Mesenchymal stem cell (in vitro differentiated cells and primary cell): ENCODE measurements around the gene SNRPA.

Source experiments
- DNase-seq: peaks from one replicate; pipeline ENCODE4 v3.0.0-alpha.2; 2013
- H2AFZ ChIP-seq: one replicate; pipeline ENCODE4 v1.6.1; 2013; ENCODE audit warnings: low read depth, mild to moderate bottlenecking, control low read depth, inconsistent platforms, low read length, moderate library complexity
- H2AK5ac ChIP-seq: 2 replicates; pipeline ENCODE4 v1.6.1; 2013; ENCODE audit warnings: low read length, moderate library complexity, mild to moderate bottlenecking, inconsistent platforms; ENCODE audit not compliant: severe bottlenecking
- H2BK120ac ChIP-seq: one replicate; pipeline ENCODE4 v1.6.1; 2013; ENCODE audit warnings: low read depth, mild to moderate bottlenecking, inconsistent platforms, low read length, moderate library complexity
- H2BK12ac ChIP-seq, 2 experiments: one replicate each; pipeline ENCODE4 v1.6.1; 2013; ENCODE audit warnings: inconsistent platforms in 2 of 2, low read length in 2 of 2, mild to moderate bottlenecking in 2 of 2, moderate library complexity in 2 of 2, control low read depth in 1 of 2
- H2BK15ac ChIP-seq: one replicate; pipeline ENCODE4 v1.6.1; 2013; ENCODE audit warnings: mild to moderate bottlenecking, low read depth, inconsistent platforms; ENCODE audit not compliant: poor library complexity, severe bottlenecking
- H2BK5ac ChIP-seq: 2 replicates; pipeline ENCODE4 v1.6.1; 2013; ENCODE audit warnings: low read depth, mild to moderate bottlenecking, low read length, control low read depth, inconsistent platforms; ENCODE audit not compliant: poor library complexity, severe bottlenecking
- H3K14ac ChIP-seq, 2 experiments: one replicate each; pipeline ENCODE4 v1.6.1; 2013; ENCODE audit warnings: inconsistent platforms in 2 of 2, low read length in 2 of 2, control low read depth in 1 of 2, mild to moderate bottlenecking in 1 of 2, moderate library complexity in 1 of 2
- H3K18ac ChIP-seq, 2 experiments: one replicate each; pipeline ENCODE4 v1.6.1; 2013; ENCODE audit warnings: inconsistent platforms in 2 of 2, low read length in 2 of 2, control low read depth in 1 of 2, low read depth in 1 of 2, mild to moderate bottlenecking in 1 of 2
- H3K23ac ChIP-seq, 2 experiments: one replicate each; pipeline ENCODE4 v1.6.1; 2013; ENCODE audit warnings: inconsistent platforms in 2 of 2, low read length in 2 of 2, mild to moderate bottlenecking in 2 of 2, moderate library complexity in 2 of 2, control low read depth in 1 of 2
- H3K27ac ChIP-seq: 2 replicates; pipeline ENCODE4 v1.5.1; 2013; ENCODE audit warnings: mild to moderate bottlenecking, moderate library complexity, low read length, control low read depth, inconsistent platforms; ENCODE audit not compliant: poor library complexity, severe bottlenecking
- H3K27me3 ChIP-seq, 2 experiments: 2 replicates each; pipeline versions ENCODE4 v1.6.1 to v1.7.0; 2013; ENCODE audit warnings: low read length in 2 of 2, mild to moderate bottlenecking in 2 of 2, moderate library complexity in 2 of 2, control low read depth in 1 of 2, inconsistent platforms in 1 of 2; ENCODE audit not compliant: control insufficient read depth in 1 of 2, insufficient read depth in 1 of 2
- H3K36me3 ChIP-seq, 2 experiments: 2 replicates each; pipeline versions ENCODE4 v1.6.1 to v1.7.0; 2013; ENCODE audit warnings: low read length in 2 of 2, control low read depth in 1 of 2, inconsistent platforms in 1 of 2, low read depth in 1 of 2, mild to moderate bottlenecking in 1 of 2; ENCODE audit not compliant: insufficient read depth in 2 of 2, control insufficient read depth in 1 of 2
- H3K4ac ChIP-seq, 2 experiments: one replicate each; pipeline ENCODE4 v1.6.1; 2013; ENCODE audit warnings: inconsistent platforms in 2 of 2, low read length in 2 of 2, mild to moderate bottlenecking in 2 of 2, moderate library complexity in 2 of 2, control low read depth in 1 of 2, low read depth in 1 of 2
- H3K4me1 ChIP-seq: 2 replicates; pipeline ENCODE4 v1.6.1; 2013; ENCODE audit warnings: low read depth, low read length, control low read depth; ENCODE audit not compliant: control insufficient read depth, insufficient read depth
- H3K4me2 ChIP-seq: 2 replicates; pipeline ENCODE4 v1.6.1; 2013; ENCODE audit warnings: low read length, mild to moderate bottlenecking, inconsistent platforms; ENCODE audit not compliant: poor library complexity, severe bottlenecking
- H3K4me3 ChIP-seq, 2 experiments: 2 replicates each; pipeline versions ENCODE4 v1.5.1 to v1.7.0; 2013; ENCODE audit warnings: low read length in 2 of 2, mild to moderate bottlenecking in 2 of 2, control low read depth in 1 of 2, low read depth in 1 of 2; ENCODE audit not compliant: insufficient read depth in 1 of 2
- H3K79me1 ChIP-seq: replicated peaks from 2 replicates; pipeline ENCODE4 v1.6.1; 2013; ENCODE audit warnings: mild to moderate bottlenecking, control low read depth, low read length, inconsistent platforms; ENCODE audit not compliant: poor library complexity, severe bottlenecking
- H3K9ac ChIP-seq: 2 replicates; pipeline ENCODE4 v1.7.0; 2013; ENCODE audit warnings: mild to moderate bottlenecking, low read length, moderate library complexity
- H3K9me3 ChIP-seq: 2 replicates; pipeline ENCODE4 v1.7.0; 2013; ENCODE audit warnings: mild to moderate bottlenecking, low read length; ENCODE audit not compliant: control insufficient read depth
- H4K8ac ChIP-seq: one replicate; pipeline ENCODE4 v1.6.1; 2013; ENCODE audit warnings: inconsistent platforms, mild to moderate bottlenecking, low read length, moderate library complexity
- H4K91ac ChIP-seq: one replicate; pipeline ENCODE4 v1.6.1; 2013; ENCODE audit warnings: mild to moderate bottlenecking, low read length, inconsistent platforms
- WGBS: methylation state at CpG from one replicate; pipeline ENCODE4 v1.1.7; 2013; ENCODE audit warnings: mixed read lengths; 5-methylcytosine and 5-hydroxymethylcytosine counted together

The SNRPA gene

DNA sequence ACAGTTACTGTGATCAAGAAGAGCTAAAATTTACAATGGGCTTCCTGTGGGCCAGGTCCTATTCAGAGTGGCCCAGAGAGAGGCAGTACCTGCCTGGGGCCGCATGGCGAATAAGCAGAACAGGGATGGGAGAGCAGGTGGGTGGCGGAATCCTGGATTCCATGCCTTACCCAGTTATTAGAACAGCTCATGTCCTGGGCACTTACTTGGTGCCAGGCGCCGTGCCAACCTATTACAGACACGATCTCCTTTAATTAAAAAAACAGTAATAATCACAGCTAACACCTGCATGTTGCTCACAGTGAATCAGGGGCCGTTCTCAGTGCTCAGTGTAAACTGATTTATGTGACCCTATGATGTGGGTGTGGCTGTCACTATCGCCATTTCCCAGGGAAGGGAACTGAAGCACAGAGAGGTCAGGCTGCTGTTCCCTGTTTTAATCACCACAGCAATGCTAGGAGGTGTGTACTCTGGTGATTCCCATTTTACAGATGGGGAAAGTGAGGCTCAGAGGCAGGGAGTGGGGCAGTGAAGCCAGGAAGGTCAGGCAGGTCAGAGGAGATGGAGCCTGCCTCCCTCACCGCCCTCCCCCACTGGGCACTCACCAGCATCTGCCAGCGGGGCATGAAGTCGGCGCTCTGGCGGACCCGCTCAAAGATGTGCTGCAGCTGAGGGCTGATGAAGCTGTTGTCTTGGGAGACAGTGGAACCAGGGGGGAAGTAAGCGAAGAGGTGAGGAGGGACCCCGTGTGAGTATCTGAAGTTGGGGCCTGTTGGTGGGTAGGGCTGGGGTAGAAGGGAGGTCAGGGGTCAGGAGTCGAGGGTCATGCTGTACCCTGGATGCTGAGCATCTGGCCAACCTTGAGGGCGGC lies 46.3 kb upstream of the SNRPA start:
- Histone ChIP-seq H3K14ac (no peak overlapping the region), H3K27me3 (no peaks in the 10 kb centered on the region), H2AFZ (no peak overlapping the region), H3K23ac (no peak overlapping the region), H2BK120ac (no peak overlapping the region), H3K27ac (no peak overlapping the region), H3K4me1 (peaks cover 7% of the 10 kb centered on the region), H3K36me3 (peaks cover 65 to 79% of the 10 kb centered on the region in 2 experiments), H4K91ac (no peak overlapping the region), H2BK15ac (no peak overlapping the region), H2AK5ac (no peak overlapping the region), H3K4ac (no peak overlapping the region), H3K9ac (no peak overlapping the region), H3K9me3 (no peaks in the 10 kb centered on the region), H4K8ac (no peak overlapping the region), H3K79me1 (peaks cover 15% of the 10 kb centered on the region), H2BK12ac (no peak overlapping the region), H3K18ac (no peak overlapping the region), H3K4me2 (no peak overlapping the region), H3K4me3 (no peak overlapping the region), H2BK5ac (no peak overlapping the region)
- DNase-seq, result no peak
- 98% methylated on average over 17 of the region's 18 CpGs for WGBS

DNA sequence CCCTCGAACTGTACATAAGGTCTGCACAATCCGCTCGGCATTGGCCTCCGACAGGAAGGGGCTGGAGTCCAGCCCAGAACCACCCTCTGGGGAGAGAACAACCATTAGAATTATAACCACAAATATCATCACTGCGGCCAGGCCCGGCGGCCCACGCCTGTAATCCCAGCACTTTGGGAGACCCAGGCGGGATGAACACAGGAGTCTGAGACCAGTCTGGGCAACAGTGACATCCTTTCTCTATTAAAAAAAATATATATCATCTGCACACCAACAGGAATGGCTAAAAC lies 45.7 kb upstream of the SNRPA start:
- peaks cover 18% of the 10 kb centered on the region for H3K79me1 ChIP-seq
- H3K23ac ChIP-seq, result no peak overlapping the region
- H3K36me3 ChIP-seq, result peaks cover 64 to 77% of the 10 kb centered on the region in 2 experiments
- H3K4me2 ChIP-seq, result no peak overlapping the region
- no peak overlapping the region for H3K18ac ChIP-seq
- H3K4me3 ChIP-seq, result no peak overlapping the region
- H2BK120ac ChIP-seq, result no peak overlapping the region
- no peak overlapping the region for H2AK5ac ChIP-seq
- H4K91ac ChIP-seq, result no peak overlapping the region
- H3K27ac ChIP-seq, result no peak overlapping the region
- H3K9ac ChIP-seq, result no peak overlapping the region
- H2BK12ac ChIP-seq, result no peak overlapping the region
- no peak overlapping the region for H3K4ac ChIP-seq
- 97% methylated on average over 9 of the region's 9 CpGs for WGBS
- H4K8ac ChIP-seq, result no peak overlapping the region
- no peak overlapping the region for H2BK5ac ChIP-seq
- no peak overlapping the region for H2BK15ac ChIP-seq
- no peaks in the 10 kb centered on the region for H3K9me3 ChIP-seq
- H2AFZ ChIP-seq, result no peak overlapping the region
- H3K4me1 ChIP-seq, result peaks cover 3% of the 10 kb centered on the region
- DNase-seq, result no peak
- no peak overlapping the region for H3K14ac ChIP-seq
- H3K27me3 ChIP-seq, result no peaks in the 10 kb centered on the region

DNA sequence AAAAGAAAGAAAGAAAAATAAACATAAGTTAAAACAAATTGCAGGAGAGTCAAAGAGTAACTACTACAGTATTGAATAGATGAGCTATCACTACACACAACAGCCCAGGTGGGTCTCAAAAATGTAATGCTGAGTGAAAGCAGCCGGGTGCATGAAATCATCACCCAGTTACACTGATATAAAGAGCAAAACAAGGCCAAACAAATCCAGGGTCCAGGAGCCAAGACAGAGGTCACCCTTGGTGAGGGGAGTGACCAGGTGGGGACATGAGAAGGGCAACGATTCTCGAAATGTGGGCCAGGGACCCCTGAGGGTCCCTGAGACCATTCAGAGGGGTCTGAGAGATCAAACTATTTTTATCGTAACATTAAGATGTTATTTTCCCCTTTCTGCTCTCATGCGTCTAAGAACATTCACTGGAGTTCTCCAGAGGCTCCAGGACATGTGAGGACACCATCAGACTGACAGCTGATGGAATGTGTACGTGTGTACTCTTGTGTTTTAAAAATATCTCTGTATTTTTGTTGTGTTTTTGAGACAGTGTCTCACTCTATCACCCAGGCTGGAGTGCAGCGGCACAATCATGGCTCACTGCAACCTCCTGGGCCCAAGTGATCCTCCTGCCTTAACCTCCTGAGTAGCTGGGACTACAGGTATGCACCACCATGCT lies 44.9 kb upstream of the SNRPA start:
- H3K4me1 ChIP-seq, result peaks cover 1% of the 10 kb centered on the region
- 84% methylated on average over 5 of the region's 7 CpGs for WGBS
- no peak overlapping the region for H3K18ac ChIP-seq
- no peaks in the 10 kb centered on the region for H3K27me3 ChIP-seq
- H3K4me2 ChIP-seq, result no peak overlapping the region
- no peak overlapping the region for H2BK120ac ChIP-seq
- H3K36me3 ChIP-seq, result peaks cover 61 to 75% of the 10 kb centered on the region in 2 experiments
- H3K4ac ChIP-seq, result no peak overlapping the region
- no peak overlapping the region for H3K4me3 ChIP-seq
- DNase-seq, result no peak
- no peak overlapping the region for H4K8ac ChIP-seq
- no peak overlapping the region for H4K91ac ChIP-seq
- H2BK15ac ChIP-seq, result no peak overlapping the region
- H2AK5ac ChIP-seq, result no peak overlapping the region
- peaks cover 20% of the 10 kb centered on the region for H3K79me1 ChIP-seq
- H3K9me3 ChIP-seq, result no peaks in the 10 kb centered on the region
- H3K9ac ChIP-seq, result no peak overlapping the region
- no peak overlapping the region for H2BK5ac ChIP-seq
- H3K23ac ChIP-seq, result no peak overlapping the region
- no peak overlapping the region for H3K14ac ChIP-seq
- no peak overlapping the region for H3K27ac ChIP-seq
- H2BK12ac ChIP-seq, result no peak overlapping the region
- no peak overlapping the region for H2AFZ ChIP-seq

DNA sequence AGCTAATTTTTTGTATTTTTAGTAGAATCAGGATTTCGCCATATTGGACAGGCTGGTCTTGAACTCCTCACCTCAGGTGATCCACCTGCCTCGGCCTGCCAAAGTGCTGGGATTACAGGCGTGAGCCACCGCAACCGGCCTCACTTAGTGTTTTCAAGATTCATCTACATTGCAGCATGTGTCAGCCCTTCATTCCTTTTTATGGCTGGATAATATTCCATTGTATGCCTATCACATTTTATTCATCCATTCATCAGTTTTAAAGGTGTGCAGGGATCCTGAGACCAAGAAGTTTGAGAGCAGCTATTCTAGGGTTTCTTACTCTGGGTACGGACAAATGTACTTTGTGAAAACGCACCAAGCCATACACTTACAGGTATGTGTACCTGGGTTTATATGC lies 43.4 kb upstream of the SNRPA start:
- H3K14ac ChIP-seq, result no peak overlapping the region
- H3K4me3 ChIP-seq, result no peak overlapping the region
- H2AK5ac ChIP-seq, result no peak overlapping the region
- no peak overlapping the region for H3K23ac ChIP-seq
- H2BK12ac ChIP-seq, result no peak overlapping the region
- H3K18ac ChIP-seq, result no peak overlapping the region
- no peak overlapping the region for H3K4me2 ChIP-seq
- H3K9me3 ChIP-seq, result no peaks in the 10 kb centered on the region
- H2AFZ ChIP-seq, result no peak overlapping the region
- no peak for DNase-seq
- H4K91ac ChIP-seq, result no peak overlapping the region
- H4K8ac ChIP-seq, result no peak overlapping the region
- no peak overlapping the region for H2BK15ac ChIP-seq
- H3K27ac ChIP-seq, result no peak overlapping the region
- peaks cover 19% of the 10 kb centered on the region for H3K79me1 ChIP-seq
- H3K9ac ChIP-seq, result no peak overlapping the region
- no peaks in the 10 kb centered on the region for H3K27me3 ChIP-seq
- 98% methylated on average over 7 of the region's 7 CpGs for WGBS
- H3K4ac ChIP-seq, result no peak overlapping the region
- H3K36me3 ChIP-seq, result peaks cover 50 to 71% of the 10 kb centered on the region in 2 experiments
- H2BK120ac ChIP-seq, result no peak overlapping the region
- H3K4me1 ChIP-seq, result peaks cover 1% of the 10 kb centered on the region
- H2BK5ac ChIP-seq, result no peak overlapping the region
